Chondrocyte (in vitro differentiated cells): Measurements from ENCODE around the gene NDUFAF2. TPM values are rescaled to one million over a fixed set of nuclear protein-coding genes. Genes with fewer than 3 reads are reported as not detected.

Experiments used
- DNase-seq: peaks from one replicate; pipeline ENCODE4 v3.0.0; 2021; ENCODE audit warnings: mixed read lengths, low spot score
- H3K27ac Mint-ChIP-seq: one replicate; pipeline ENCODE4 v1.8.0; 2021; ENCODE audit warnings: mild to moderate bottlenecking, moderate library complexity, mixed read lengths; ENCODE audit not compliant: unreplicated experiment
- H3K27me3 Mint-ChIP-seq: 2 replicates; pipeline ENCODE4 v1.8.0; 2021; ENCODE audit warnings: low read depth, mixed read lengths
- H3K36me3 Mint-ChIP-seq: 2 replicates; pipeline ENCODE4 v1.8.0; 2021; ENCODE audit warnings: low read depth, mixed read lengths
- H3K4me1 Mint-ChIP-seq: 2 replicates; pipeline ENCODE4 v1.8.0; 2021; ENCODE audit warnings: low read depth, mild to moderate bottlenecking, mixed read lengths
- H3K4me3 Mint-ChIP-seq: one replicate; pipeline ENCODE4 v1.8.0; 2021; ENCODE audit warnings: mild to moderate bottlenecking, moderate library complexity, mixed read lengths; ENCODE audit not compliant: unreplicated experiment
- H3K9me3 Mint-ChIP-seq: 2 replicates; pipeline ENCODE4 v1.8.0; 2021; ENCODE audit warnings: low read depth, mixed read lengths
- CTCF ChIP-seq: fragments of 200-600 bp; sonication (generic); IDR thresholded peaks from 2 replicates; pipeline ENCODE4 v1.5.0; 2021; ENCODE audit warnings: antibody characterized with exemption, mild to moderate bottlenecking, moderate library complexity
- total RNA-seq: library from RNA; stranded (reverse); gene quantifications from 3 replicates; pipeline ENCODE4 v1.2.1, GENCODE V29; 2021

The NDUFAF2 gene
- total RNA-seq, 1 donor from 2014 or later = 32.9 TPM

DNA sequence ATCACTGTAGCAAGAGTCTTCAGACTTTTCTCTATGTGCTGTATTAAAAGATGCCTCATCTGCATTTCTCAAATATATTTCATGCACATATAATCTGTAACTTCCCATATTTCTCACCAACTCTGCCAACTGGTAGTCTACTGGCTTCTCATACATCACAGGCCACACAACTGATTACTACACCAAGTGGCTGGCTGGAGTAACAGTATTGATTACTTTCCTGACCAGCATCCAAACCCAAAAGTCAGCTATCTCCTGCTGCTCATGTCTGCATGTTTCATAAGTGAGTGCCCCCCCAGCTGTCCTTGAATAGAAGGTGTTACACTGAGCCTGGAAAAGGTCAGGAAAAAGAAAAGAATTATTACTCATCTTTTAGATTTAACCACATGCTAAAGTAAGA, 17.6 kb upstream of the NDUFAF2 start:
- no peaks in the 10 kb centered on the region for H3K4me1 Mint-ChIP-seq
- DNase-seq = no peak
- H3K36me3 Mint-ChIP-seq = peaks cover 16% of the 10 kb centered on the region
- TF ChIP-seq CTCF = no peak
- H3K9me3 Mint-ChIP-seq = no peaks in the 10 kb centered on the region
- H3K27ac Mint-ChIP-seq = no peak overlapping the region
- H3K4me3 Mint-ChIP-seq = no peak overlapping the region
- H3K27me3 Mint-ChIP-seq = no peaks in the 10 kb centered on the region

- TF ChIP-seq CTCF = peak; percentile 77
- Mint-ChIP-seq H3K9me3 (no peaks in the 10 kb centered on the region), H3K27me3 (no peaks in the 10 kb centered on the region), H3K27ac (no peak overlapping the region), H3K36me3 (peaks cover 12% of the 10 kb centered on the region), H3K4me3 (no peak overlapping the region), H3K4me1 (no peaks in the 10 kb centered on the region)
- DNase-seq = no peak
Measured at GRCh38 chr5:60929024-60929423, 16.0 kb upstream of the NDUFAF2 start.

- H3K9me3 Mint-ChIP-seq = no peaks in the 10 kb centered on the region
- H3K27me3 Mint-ChIP-seq = no peaks in the 10 kb centered on the region
- H3K4me3 Mint-ChIP-seq = no peak overlapping the region
- no peak overlapping the region for H3K27ac Mint-ChIP-seq
- TF ChIP-seq CTCF = no peak
- no peak for DNase-seq
- H3K36me3 Mint-ChIP-seq = no peaks in the 10 kb centered on the region
- peaks cover 16% of the 10 kb centered on the region for H3K4me1 Mint-ChIP-seq
Measured at GRCh38 chr5:60943624-60944023, 1.4 kb upstream of the NDUFAF2 start.

- Mint-ChIP-seq H3K4me1 (peaks cover 16% of the 10 kb centered on the region), H3K4me3 (no peak overlapping the region), H3K9me3 (peaks cover 3% of the 10 kb centered on the region), H3K27ac (no peak overlapping the region), H3K36me3 (no peaks in the 10 kb centered on the region), H3K27me3 (no peaks in the 10 kb centered on the region)
- DNase-seq = no peak
- TF ChIP-seq CTCF = no peak
Measured at GRCh38 chr5:60945813-60946187, 795 bp downstream of the NDUFAF2 start.

DNA sequence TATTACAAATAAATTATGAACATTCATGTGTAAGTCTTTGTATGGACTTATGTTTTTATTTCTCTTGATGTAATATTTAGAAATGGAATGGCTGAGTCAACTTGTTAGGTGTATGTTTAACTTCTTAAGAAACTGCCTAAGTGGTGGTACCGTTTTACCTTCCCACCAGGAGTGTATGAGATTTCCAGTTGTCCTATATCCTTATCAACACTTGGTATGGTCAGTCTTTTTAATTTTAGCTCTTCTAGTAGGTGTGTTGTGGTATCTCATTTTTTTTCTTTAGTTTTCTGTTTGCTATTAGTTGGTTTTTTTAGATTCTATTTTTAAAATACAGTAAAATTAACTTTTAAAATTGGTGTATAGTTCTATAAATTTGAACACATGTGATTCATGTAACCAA, 3.7 kb downstream of the NDUFAF2 start:
- no peak overlapping the region for H3K4me3 Mint-ChIP-seq
- peaks cover 3% of the 10 kb centered on the region for H3K9me3 Mint-ChIP-seq
- no peak for DNase-seq
- H3K27me3 Mint-ChIP-seq = no peaks in the 10 kb centered on the region
- H3K4me1 Mint-ChIP-seq = peaks cover 16% of the 10 kb centered on the region
- no peak for TF ChIP-seq CTCF
- peaks cover 2% of the 10 kb centered on the region for H3K36me3 Mint-ChIP-seq
- no peak overlapping the region for H3K27ac Mint-ChIP-seq
